Hepatocyte (in vitro differentiated cells): ENCODE measurements around the gene ADAMTS3. TPM values are rescaled to one million over a fixed set of nuclear protein-coding genes. Genes with fewer than 3 reads are reported as not detected.

ENCODE experiments used
- DNase-seq: peaks from one replicate; pipeline ENCODE4 v3.0.0-alpha.2; 2016; ENCODE audit warnings: low spot score
- H2AFZ ChIP-seq: fragments of 200-600 bp; sonication (generic); 2 replicates; pipeline ENCODE4 v1.6.0; 2016; ENCODE audit warnings: antibody characterized with exemption, mild to moderate bottlenecking
- H3K27ac ChIP-seq: fragments of 200-600 bp; sonication (generic); 2 replicates; pipeline ENCODE4 v1.5.1; 2016; ENCODE audit warnings: mild to moderate bottlenecking
- H3K27me3 ChIP-seq: fragments of 200-600 bp; sonication (generic); 2 replicates; pipeline ENCODE4 v1.6.1; 2016
- H3K36me3 ChIP-seq: fragments of 200-600 bp; sonication (generic); replicated peaks from 2 replicates; pipeline ENCODE4 v1.5.1; 2016; ENCODE audit warnings: low read depth; ENCODE audit not compliant: insufficient read depth
- H3K4me1 ChIP-seq: fragments of 200-600 bp; sonication (generic); 2 replicates; pipeline ENCODE4 v1.5.1; 2016; ENCODE audit warnings: mild to moderate bottlenecking, moderate library complexity; ENCODE audit not compliant: insufficient read depth
- H3K4me2 ChIP-seq: fragments of 200-600 bp; sonication (generic); 2 replicates; pipeline ENCODE4 v1.6.0; 2016
- H3K4me3 ChIP-seq: fragments of 200-600 bp; sonication (generic); 2 replicates; pipeline ENCODE4 v1.5.1; 2016; ENCODE audit warnings: mild to moderate bottlenecking
- H3K79me2 ChIP-seq: fragments of 200-600 bp; sonication (generic); 2 replicates; pipeline ENCODE4 v1.6.0; 2017; ENCODE audit warnings: mild to moderate bottlenecking
- H3K9me2 ChIP-seq: fragments of 200-600 bp; sonication (generic); replicated peaks from 2 replicates; pipeline ENCODE4 v1.6.0; 2017; ENCODE audit warnings: mild to moderate bottlenecking; ENCODE audit not compliant: insufficient read depth
- H3K9me3 ChIP-seq: fragments of 200-600 bp; sonication (generic); 2 replicates; pipeline ENCODE4 v1.5.1; 2016; ENCODE audit warnings: low read depth, mild to moderate bottlenecking
- H4K20me1 ChIP-seq: fragments of 200-600 bp; sonication (generic); 2 replicates; pipeline ENCODE4 v1.6.0; 2016; ENCODE audit warnings: mild to moderate bottlenecking; ENCODE audit not compliant: insufficient read depth, poor library complexity, severe bottlenecking
- CTCF ChIP-seq: fragments of 200-600 bp; sonication (generic); IDR thresholded peaks from 2 replicates; pipeline ENCODE4 v1.5.1; 2016; ENCODE audit warnings: antibody characterized with exemption, mild to moderate bottlenecking; ENCODE audit not compliant: poor library complexity
- EZH2 ChIP-seq: fragments of 200-600 bp; sonication (generic); IDR thresholded peaks from 2 replicates; pipeline ENCODE4 v1.6.1; 2016; ENCODE audit warnings: antibody characterized with exemption, mild to moderate bottlenecking, borderline replicate concordance
- EZH2phosphoT487 ChIP-seq: fragments of 200-600 bp; sonication (generic); IDR thresholded peaks from one replicate; pipeline ENCODE4 v1.6.1; 2018; ENCODE audit warnings: antibody characterized with exemption, mild to moderate bottlenecking, low read depth, moderate library complexity; ENCODE audit not compliant: unreplicated experiment, severe bottlenecking
- WGBS: methylation state at CpG from one replicate; pipeline ENCODE4 v1.1.6; 2016; ENCODE audit warnings: low lambda C conversion rate; ENCODE audit errors: missing lambda C conversion rate; 5-methylcytosine and 5-hydroxymethylcytosine counted together
- polyA plus RNA-seq: library from polyadenylated mRNA; unstranded; fragments of >200 nt; fragmentation: Nextera tagmentation; extraction: Ambion mirVana; gene quantifications from 2 replicates; pipeline ENCODE4 v1.2.1, GENCODE V29; 2016
- total RNA-seq: library from RNA; depleted of rRNA; stranded (reverse); fragments of >200 nt; gene quantifications from 2 replicates; pipeline ENCODE4 v1.2.3, GENCODE V29; 2014

The ADAMTS3 gene
- total and polyA plus RNA-seq, 2 experiments from 2014 or later, result 0.59 to 5.8 TPM

GRCh38 chr4:72442147-72442546 is 126.9 kb downstream of the ADAMTS3 start:
- no peak overlapping the region for H3K4me3 ChIP-seq
- H4K20me1 ChIP-seq, result no peaks in the 10 kb centered on the region
- WGBS, result 80% methylated on average over 2 of the region's 2 CpGs
- no peaks in the 10 kb centered on the region for H3K79me2 ChIP-seq
- no peak for DNase-seq
- TF ChIP-seq CTCF, result no peak
- no peak for TF ChIP-seq EZH2
- H3K4me1 ChIP-seq, result no peaks in the 10 kb centered on the region
- H3K4me2 ChIP-seq, result no peak overlapping the region
- H3K36me3 ChIP-seq, result no peaks in the 10 kb centered on the region
- no peak overlapping the region for H2AFZ ChIP-seq
- H3K27me3 ChIP-seq, result no peaks in the 10 kb centered on the region
- no peaks in the 10 kb centered on the region for H3K9me2 ChIP-seq
- H3K27ac ChIP-seq, result no peak overlapping the region
- no peaks in the 10 kb centered on the region for H3K9me3 ChIP-seq

- TF ChIP-seq EZH2phosphoT487, result no peak
- no peak for TF ChIP-seq EZH2
- no peak for TF ChIP-seq CTCF
- Histone ChIP-seq H3K9me2 (no peaks in the 10 kb centered on the region), H3K9me3 (no peaks in the 10 kb centered on the region), H3K4me3 (no peak overlapping the region), H3K36me3 (no peaks in the 10 kb centered on the region), H4K20me1 (no peaks in the 10 kb centered on the region), H3K27me3 (no peaks in the 10 kb centered on the region), H2AFZ (no peak overlapping the region), H3K4me1 (no peaks in the 10 kb centered on the region), H3K79me2 (no peaks in the 10 kb centered on the region), H3K4me2 (no peak overlapping the region), H3K27ac (no peak overlapping the region)
- 96% methylated on average over 1 of the region's 1 CpG for WGBS
- no peak for DNase-seq
Observed at GRCh38 chr4:72440386-72440785, 128.6 kb downstream of the ADAMTS3 start.

- Histone ChIP-seq H3K4me1 (no peaks in the 10 kb centered on the region), H3K27me3 (no peaks in the 10 kb centered on the region), H3K9me2 (no peaks in the 10 kb centered on the region), H3K36me3 (no peaks in the 10 kb centered on the region), H3K79me2 (no peaks in the 10 kb centered on the region), H4K20me1 (no peaks in the 10 kb centered on the region), H3K27ac (no peak overlapping the region), H3K9me3 (no peaks in the 10 kb centered on the region), H2AFZ (no peak overlapping the region), H3K4me2 (no peak overlapping the region), H3K4me3 (no peak overlapping the region)
- TF ChIP-seq CTCF (no peak), EZH2 (no peak), EZH2phosphoT487 (no peak)
- DNase-seq, result no peak
- WGBS, result 71% methylated on average over 2 of the region's 2 CpGs
Observed at GRCh38 chr4:72432975-72433374, 136.0 kb downstream of the ADAMTS3 start.

GRCh38 chr4:72432282-72432681 is 136.7 kb downstream of the ADAMTS3 start:
- H3K9me2 ChIP-seq, result no peaks in the 10 kb centered on the region
- no peaks in the 10 kb centered on the region for H3K4me1 ChIP-seq
- H3K4me2 ChIP-seq, result no peak overlapping the region
- no peak overlapping the region for H2AFZ ChIP-seq
- H3K9me3 ChIP-seq, result no peaks in the 10 kb centered on the region
- 79% methylated on average over 7 of the region's 7 CpGs for WGBS
- H3K27ac ChIP-seq, result no peak overlapping the region
- H4K20me1 ChIP-seq, result no peaks in the 10 kb centered on the region
- H3K79me2 ChIP-seq, result no peaks in the 10 kb centered on the region
- H3K36me3 ChIP-seq, result no peaks in the 10 kb centered on the region
- H3K27me3 ChIP-seq, result no peaks in the 10 kb centered on the region
- TF ChIP-seq CTCF (no peak), EZH2 (no peak), EZH2phosphoT487 (no peak)
- no peak for DNase-seq
- no peak overlapping the region for H3K4me3 ChIP-seq
